Prostate gland (tissue), 2 donors: ENCODE results near the gene BCOR. TPM values are rescaled to one million over a fixed set of nuclear protein-coding genes. Genes with fewer than 3 reads are reported as not detected.

Experiments used
- DNase-seq: peaks from one replicate; pipeline ENCODE4 v3.0.0-alpha.2; 2019; ENCODE audit warnings: low spot score
- H3K27ac ChIP-seq, 2 donors: fragments of 200-600 bp; sonication (generic); 2 replicates each; pipeline ENCODE4 v1.5.1; 2017 to 2019
- H3K27me3 ChIP-seq: fragments of 200-600 bp; sonication (generic); replicated peaks from 2 replicates; pipeline ENCODE4 v1.5.1; 2019; ENCODE audit not compliant: insufficient read depth
- H3K36me3 ChIP-seq, 2 donors: fragments of 200-600 bp; sonication (generic); 1 replicate in 1 of 2; 2 replicates in 1 of 2; pipeline versions ENCODE4 v1.5.1 to v1.8.1; 2017 to 2019
- H3K4me1 ChIP-seq: fragments of 200-600 bp; sonication (generic); replicated peaks from 2 replicates; pipeline ENCODE4 v1.5.1; 2019
- H3K4me3 ChIP-seq, 2 donors: fragments of 200-600 bp; sonication (generic); 2 replicates each; pipeline ENCODE4 v1.5.1; 2017 to 2019
- H3K9me3 ChIP-seq: fragments of 200-600 bp; sonication (generic); 2 replicates; pipeline ENCODE4 v1.5.1; 2017
- POLR2A ChIP-seq: fragments of 450-650 bp; IDR thresholded peaks from one replicate; pipeline ENCODE4 v1.6.1; 2016; ENCODE audit warnings: antibody characterized with exemption, mild to moderate bottlenecking
- POLR2AphosphoS5 ChIP-seq: sonication (generic); formaldehyde crosslinking; IDR thresholded peaks from one replicate; pipeline ENCODE4 v1.6.1; 2017; ENCODE audit warnings: antibody characterized with exemption
- WGBS: methylation state at CpG from one replicate; pipeline ENCODE4 v1.1.5; 2018; 5-methylcytosine and 5-hydroxymethylcytosine counted together
- intact Hi-C: fragments of 100-400 bp; cut with DNase I; formaldehyde crosslinking; loops from one replicate; pipeline ENCODE4 v1.14.2; 2022
- total RNA-seq, 2 donors: library from RNA; depleted of rRNA; stranded (reverse); fragments of >200 nt; gene quantifications; one replicate each; pipeline ENCODE4 v1.1.0, GENCODE V29; 2016
- TF ChIP-seq, protein P1 (sequence below), 4 experiments: fragments of 200-600 bp in 2 of 4; fragments of 450-650 bp in 2 of 4; sonication (generic) in 2 of 4; IDR thresholded peaks; 1 replicate in 3 of 4; 2 replicates in 1 of 4; pipeline ENCODE4 v1.5.1; 2016 to 2019; ENCODE audit warnings: antibody characterized with exemption in 4 of 4, mild to moderate bottlenecking in 2 of 4, moderate library complexity in 2 of 4

BCOR gene
- total RNA-seq, 2 donors from 2014 or later: 56.2 to 70.8 TPM

DNA sequence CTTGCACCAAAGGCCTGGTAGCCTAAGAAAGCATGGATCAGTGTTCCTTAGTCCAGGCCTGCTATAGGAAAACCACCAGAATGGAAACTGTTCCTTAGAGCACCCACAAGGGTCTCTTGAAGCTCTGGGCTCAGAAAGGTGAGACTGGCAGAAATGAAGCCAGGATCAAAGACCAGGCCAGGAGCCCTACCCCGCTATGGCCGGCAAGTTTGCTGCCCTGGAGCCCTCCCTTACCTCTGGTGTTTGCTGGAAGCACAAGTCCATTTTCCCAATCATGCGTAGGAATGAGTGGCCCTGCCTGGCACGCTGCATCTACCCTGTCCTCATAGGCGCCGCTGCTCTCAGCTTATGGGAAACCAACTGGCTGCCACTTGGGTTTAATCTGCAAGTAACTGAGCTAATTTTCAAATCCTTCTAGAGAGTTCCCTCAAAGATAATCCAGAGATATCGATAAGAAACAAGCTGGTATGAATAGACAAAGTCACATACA, 37.4 kb downstream of the BCOR start:
- H3K27me3 ChIP-seq: no peaks in the 10 kb centered on the region
- H3K27ac ChIP-seq: peak overlapping the region in 1 of 2 donors; percentile 35
- H3K36me3 ChIP-seq: no peaks in the 10 kb centered on the region
- H3K4me3 ChIP-seq: no peak overlapping the region
- no peak for DNase-seq
- TF ChIP-seq POLR2AphosphoS5 (no peak), POLR2A (no peak)
- TF ChIP-seq, protein P1, sequence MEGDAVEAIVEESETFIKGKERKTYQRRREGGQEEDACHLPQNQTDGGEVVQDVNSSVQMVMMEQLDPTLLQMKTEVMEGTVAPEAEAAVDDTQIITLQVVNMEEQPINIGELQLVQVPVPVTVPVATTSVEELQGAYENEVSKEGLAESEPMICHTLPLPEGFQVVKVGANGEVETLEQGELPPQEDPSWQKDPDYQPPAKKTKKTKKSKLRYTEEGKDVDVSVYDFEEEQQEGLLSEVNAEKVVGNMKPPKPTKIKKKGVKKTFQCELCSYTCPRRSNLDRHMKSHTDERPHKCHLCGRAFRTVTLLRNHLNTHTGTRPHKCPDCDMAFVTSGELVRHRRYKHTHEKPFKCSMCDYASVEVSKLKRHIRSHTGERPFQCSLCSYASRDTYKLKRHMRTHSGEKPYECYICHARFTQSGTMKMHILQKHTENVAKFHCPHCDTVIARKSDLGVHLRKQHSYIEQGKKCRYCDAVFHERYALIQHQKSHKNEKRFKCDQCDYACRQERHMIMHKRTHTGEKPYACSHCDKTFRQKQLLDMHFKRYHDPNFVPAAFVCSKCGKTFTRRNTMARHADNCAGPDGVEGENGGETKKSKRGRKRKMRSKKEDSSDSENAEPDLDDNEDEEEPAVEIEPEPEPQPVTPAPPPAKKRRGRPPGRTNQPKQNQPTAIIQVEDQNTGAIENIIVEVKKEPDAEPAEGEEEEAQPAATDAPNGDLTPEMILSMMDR (IDR thresholded peaks at IDR 0.05): no peak
- 85% methylated on average over 6 of the region's 7 CpGs for WGBS
- H3K9me3 ChIP-seq: no peaks in the 10 kb centered on the region
- intact Hi-C loops: no loop called here
- no peaks in the 10 kb centered on the region for H3K4me1 ChIP-seq

DNA sequence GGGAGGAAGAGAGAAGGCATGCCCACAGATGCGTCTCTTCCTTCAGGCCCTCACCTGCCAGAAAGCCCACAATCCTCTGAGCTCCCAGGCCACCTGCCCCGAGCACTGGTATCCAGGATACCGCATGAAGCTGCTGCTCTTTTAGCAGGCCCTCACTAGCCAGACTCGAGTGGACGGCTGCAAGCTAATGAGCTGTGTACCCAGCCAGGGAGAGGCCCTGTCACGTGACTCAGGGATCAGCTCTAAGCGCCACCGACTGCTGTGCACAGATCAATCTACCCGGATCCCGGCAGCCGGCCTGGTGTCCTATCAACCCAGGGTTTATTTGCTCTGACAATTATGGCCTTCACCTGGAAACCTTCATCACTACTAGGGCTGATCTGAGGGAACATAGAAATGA, 39.0 kb downstream of the BCOR start:
- no peak for TF ChIP-seq POLR2AphosphoS5
- no peak for TF ChIP-seq POLR2A
- TF ChIP-seq, protein P1 (IDR thresholded peaks at IDR 0.05): no peak

DNA sequence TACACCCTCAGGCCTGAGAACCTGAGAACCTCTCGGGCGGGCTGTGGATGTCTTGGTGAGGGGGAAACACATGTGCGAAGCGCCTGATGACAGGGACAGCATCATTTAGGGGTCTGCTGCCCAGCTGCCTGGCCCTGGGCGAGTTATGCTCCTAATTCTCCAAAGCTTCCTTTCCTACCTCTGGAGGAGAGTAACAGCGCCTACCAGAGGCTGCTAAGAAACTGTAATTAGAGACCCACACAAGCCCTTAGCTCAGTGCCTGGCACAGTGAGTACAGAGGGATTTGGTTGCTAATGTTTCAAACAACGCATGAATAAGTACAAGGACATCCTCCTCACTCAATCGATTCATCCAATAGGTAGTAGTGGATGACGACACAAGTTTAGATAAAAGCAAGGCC, 40.4 kb downstream of the BCOR start:
- Histone ChIP-seq H3K36me3 (no peaks in the 10 kb centered on the region), H3K9me3 (no peaks in the 10 kb centered on the region), H3K4me1 (no peaks in the 10 kb centered on the region), H3K27me3 (no peaks in the 10 kb centered on the region), H3K27ac (no peak overlapping the region), H3K4me3 (no peak overlapping the region)
- intact Hi-C loops: no loop called here
- WGBS: 92% methylated on average over 9 of the region's 9 CpGs
- TF ChIP-seq, protein P1 (IDR thresholded peaks at IDR 0.05): no peak
- TF ChIP-seq POLR2AphosphoS5: no peak
- no peak for TF ChIP-seq POLR2A
- DNase-seq: no peak

More for the DNA sequence above, 39.0 kb downstream of the BCOR start:
- Histone ChIP-seq H3K27ac (no peak overlapping the region), H3K27me3 (no peaks in the 10 kb centered on the region), H3K9me3 (no peaks in the 10 kb centered on the region), H3K36me3 (no peaks in the 10 kb centered on the region), H3K4me3 (no peak overlapping the region), H3K4me1 (no peaks in the 10 kb centered on the region)
- intact Hi-C loops: no loop called here
- no peak for DNase-seq
- WGBS: 73% methylated on average over 8 of the region's 11 CpGs

DNA sequence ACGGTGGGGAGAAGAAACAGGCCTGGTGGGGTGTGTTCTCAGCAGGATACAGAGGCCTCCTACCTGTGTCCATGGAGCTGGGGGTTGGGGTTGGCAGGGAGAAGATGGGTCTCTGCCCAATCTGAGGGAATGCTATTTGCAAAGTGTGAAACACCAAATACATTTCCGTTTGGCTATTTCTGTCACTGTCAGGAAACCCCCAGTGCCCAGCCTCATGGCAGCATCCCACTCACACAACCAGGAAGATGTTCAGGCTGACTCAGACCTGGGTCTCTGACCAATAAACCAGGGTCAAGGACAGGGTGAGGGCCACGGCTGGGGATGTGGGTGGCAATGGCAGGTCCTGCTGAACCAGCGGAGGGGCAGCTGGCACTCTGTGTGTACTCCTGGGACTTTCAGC, 41.3 kb downstream of the BCOR start:
- intact Hi-C loops: no loop called here
- H3K9me3 ChIP-seq: no peaks in the 10 kb centered on the region
- H3K36me3 ChIP-seq: no peaks in the 10 kb centered on the region

DNA sequence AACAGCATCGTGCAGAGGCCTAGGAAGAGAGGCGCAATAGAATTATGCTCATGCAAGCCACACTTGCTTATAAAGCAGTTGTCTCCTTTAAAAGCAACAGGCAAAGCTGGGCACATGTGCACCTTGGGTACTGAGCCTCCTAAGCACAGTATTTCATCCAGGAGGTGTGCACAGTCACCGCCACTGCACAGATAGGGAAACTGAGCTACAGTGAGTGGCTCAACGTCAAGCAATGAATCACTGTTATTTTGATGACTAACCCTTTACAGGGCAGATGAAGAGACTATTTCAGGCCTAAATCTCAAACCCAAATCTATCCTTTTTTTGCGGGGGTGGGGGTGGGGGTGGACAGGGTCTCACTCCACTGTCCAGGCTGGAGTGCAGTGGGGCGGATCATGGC, 42.3 kb downstream of the BCOR start:
- Histone ChIP-seq H3K4me3 (no peak overlapping the region), H3K9me3 (no peaks in the 10 kb centered on the region), H3K27ac (no peak overlapping the region), H3K4me1 (no peaks in the 10 kb centered on the region), H3K27me3 (no peaks in the 10 kb centered on the region), H3K36me3 (no peaks in the 10 kb centered on the region)
- intact Hi-C loops: no loop called here
- TF ChIP-seq POLR2AphosphoS5 (no peak), POLR2A (no peak)
- TF ChIP-seq, protein P1 (IDR thresholded peaks at IDR 0.05): no peak
- WGBS: 93% methylated on average over 6 of the region's 6 CpGs
- no peak for DNase-seq

More for the DNA sequence above, 41.3 kb downstream of the BCOR start:
- WGBS: 67% methylated on average over 4 of the region's 4 CpGs
- no peak for DNase-seq
- H3K27me3 ChIP-seq: no peaks in the 10 kb centered on the region
- no peak overlapping the region for H3K27ac ChIP-seq
- TF ChIP-seq POLR2AphosphoS5 (no peak), POLR2A (no peak)
- TF ChIP-seq, protein P1 (IDR thresholded peaks at IDR 0.05): no peak
- no peaks in the 10 kb centered on the region for H3K4me1 ChIP-seq
- no peak overlapping the region for H3K4me3 ChIP-seq
